OCI-M2 (cell line): ENCODE data around the gene ST3GAL6.

Source experiments
- DNase-seq: peaks from one replicate; lab custom pipeline; 2025; ENCODE audit not compliant: unreplicated experiment; lab: John Stamatoyannopoulos, UW

Gene ST3GAL6, protein sequence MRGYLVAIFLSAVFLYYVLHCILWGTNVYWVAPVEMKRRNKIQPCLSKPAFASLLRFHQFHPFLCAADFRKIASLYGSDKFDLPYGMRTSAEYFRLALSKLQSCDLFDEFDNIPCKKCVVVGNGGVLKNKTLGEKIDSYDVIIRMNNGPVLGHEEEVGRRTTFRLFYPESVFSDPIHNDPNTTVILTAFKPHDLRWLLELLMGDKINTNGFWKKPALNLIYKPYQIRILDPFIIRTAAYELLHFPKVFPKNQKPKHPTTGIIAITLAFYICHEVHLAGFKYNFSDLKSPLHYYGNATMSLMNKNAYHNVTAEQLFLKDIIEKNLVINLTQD

DNA sequence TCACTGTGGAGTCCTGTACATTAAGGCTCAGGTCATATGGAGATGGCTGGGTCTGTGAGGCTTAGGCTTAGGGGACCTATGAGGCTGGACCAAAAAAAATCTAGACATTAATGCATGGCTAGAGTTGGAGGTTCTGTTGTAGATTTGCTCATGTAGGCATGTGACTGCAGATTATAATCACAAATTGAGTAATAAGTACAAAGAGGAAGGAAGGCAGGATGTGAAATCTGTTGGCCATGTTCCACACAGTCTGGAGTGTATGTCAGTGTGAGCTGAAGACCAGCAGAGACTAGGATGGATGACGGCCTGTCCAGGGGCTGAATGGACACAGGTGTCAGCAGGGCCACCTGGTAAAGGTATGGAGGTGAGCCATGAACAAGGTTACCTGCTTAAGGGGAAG is at the start of gene ST3GAL6:
Gene ST3GAL6 (plus strand): TSS at position 265 of the 400 bp plus-strand sequence. CDS start 5,101 bp downstream, outside the sequence.
- DNase-seq, result no peak

DNA sequence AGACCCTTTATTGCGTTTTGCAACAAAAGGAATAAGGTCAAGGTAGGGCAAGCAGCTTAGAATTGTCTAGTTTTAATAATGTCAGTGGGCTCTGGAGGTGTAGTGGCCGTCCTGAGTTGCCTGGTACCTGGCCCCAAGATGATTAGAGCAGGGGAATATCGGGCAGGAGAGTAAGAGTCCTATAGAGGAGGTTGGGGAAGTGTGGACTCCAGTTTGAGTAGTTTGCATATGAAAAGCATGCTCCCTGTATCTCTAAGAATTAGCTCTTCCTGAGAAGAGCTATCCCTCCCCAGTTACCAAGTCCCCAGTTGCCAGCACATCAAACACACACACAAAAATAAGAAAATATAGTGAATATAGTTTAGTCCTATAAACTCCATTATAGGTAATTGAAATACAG is 49.2 kb upstream of the ST3GAL6 start:
- no peak for DNase-seq

DNA sequence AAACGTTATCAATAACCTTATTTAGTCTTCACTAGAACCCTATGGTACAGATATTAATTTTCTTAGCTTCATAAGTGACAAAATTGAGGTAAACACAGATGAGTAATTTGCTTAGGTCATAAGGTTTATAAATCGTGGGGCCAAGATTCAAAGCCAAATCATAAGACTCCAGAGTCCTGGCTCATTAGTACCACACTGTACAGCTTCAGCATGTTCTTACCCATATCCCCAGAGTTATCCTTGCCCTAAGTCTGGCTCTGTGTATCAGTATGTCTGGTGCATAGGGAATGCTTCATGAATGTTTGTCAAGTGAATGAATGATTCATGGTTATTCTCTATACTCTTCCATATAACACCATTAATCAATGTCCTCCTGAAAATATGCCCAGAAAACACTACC is 45.6 kb upstream of the ST3GAL6 start:
- no peak for DNase-seq

DNA sequence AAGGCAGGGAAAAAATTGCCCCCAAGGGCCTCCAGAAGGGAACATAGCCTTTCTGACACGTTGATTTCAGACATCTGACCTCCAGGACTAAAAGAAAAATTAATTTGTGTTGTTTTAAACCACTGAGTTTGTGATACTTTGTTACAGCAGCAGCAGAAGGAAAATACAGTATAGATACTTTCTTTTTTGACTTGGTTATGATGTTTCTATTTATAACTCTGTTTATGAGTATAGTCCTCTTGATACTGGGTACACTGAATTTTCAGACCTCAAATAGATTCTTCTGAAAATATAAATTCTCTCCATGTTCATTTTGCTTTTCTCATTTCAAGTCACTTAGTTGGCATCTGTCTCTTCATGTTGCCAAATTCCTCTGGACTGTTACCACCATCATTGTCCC is 44.4 kb upstream of the ST3GAL6 start:
- no peak for DNase-seq

DNA sequence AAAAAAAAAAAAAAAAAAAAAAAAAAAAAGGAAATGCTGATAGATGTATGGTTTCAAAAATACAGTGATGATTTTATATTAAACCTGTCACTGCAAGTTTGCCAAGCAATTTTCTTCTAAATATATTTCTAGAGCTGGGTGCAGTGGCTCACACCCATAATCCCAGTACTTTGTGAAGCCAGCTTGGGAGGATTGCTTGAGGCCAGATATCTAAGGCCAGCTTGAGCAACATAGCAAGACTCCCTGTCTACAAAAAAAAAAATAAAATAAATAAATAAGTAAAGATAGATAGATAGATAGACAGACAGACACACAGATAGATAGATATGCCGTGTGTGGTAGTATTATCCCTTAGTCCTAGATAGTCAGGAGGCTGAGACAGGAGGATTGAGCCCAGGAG is 41.4 kb upstream of the ST3GAL6 start:
- DNase-seq, result no peak

DNA sequence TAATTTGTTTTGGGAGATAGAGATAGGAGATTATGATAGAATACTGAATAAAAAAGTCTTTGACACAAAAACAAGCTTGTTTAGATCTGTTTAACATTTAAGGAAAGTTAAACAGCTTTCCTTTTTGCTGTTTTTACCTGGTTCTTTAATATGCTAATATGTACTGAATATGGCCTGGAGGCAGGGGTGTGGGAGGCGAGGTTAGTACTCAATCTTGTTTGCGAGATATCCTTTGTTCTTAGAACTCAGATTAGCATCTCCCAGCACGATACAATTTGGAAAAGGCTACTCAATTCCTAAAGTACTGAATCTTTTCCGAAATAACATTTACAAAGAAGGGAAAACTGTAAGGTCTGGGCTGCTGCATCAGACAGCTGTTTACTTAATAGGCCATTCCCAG is 40.8 kb upstream of the ST3GAL6 start:
- no peak for DNase-seq

DNA sequence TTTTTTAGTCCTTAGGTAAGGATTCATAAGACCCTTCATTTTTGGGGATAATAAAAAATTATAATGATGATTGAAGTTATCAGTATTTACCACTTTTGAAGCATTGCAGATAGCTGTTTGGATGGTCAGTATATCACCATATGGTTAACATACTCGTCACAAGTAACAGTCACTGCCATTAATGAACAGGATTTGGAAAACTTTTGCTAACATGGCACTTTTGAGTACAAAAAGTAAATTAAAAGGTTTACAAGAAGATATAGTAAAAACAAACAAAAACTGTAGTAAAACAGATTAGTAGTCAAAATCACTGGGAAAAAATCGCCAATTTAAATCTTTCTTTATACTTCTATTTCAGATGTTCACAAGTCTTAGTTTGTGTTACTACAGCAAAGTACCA is 37.8 kb upstream of the ST3GAL6 start:
- no peak for DNase-seq

DNA sequence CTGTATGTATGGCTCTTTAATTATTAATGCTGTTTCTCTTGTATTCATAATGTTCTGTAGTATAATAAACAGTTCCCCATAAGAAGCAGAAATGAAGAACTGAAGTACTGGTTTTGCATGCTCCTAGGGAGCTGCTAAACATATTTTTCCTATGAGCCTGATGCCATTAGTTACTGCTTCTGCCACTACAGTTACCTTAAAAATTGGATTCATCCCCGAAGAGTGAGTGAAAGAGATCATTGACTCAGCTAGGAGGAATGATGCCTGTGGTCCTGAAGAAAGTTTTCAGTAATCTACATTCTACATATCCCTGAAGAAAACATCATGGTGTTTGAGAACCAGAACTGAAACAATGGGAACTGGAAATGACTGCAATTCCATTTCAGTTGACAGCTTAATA is 37.1 kb upstream of the ST3GAL6 start:
- no peak for DNase-seq

DNA sequence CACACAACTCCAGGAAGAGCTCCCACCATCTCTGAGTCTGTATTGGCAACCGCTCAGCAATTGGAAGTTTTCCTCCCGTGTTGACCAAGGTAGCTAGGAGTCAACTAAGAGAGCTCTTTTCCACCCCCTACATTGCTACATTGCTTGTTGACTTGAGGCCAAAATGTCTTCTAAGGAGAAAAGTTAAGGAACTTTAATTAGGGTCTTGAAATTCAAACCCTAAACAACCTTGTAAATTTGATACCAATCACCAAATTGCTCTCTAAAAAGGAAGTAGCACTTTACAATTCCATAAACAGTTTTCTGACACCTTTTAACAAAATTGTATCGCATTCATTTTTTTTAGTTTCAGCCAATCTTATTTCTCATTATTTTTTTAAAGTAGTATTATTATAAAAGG is 35.5 kb upstream of the ST3GAL6 start:
- no peak for DNase-seq

DNA sequence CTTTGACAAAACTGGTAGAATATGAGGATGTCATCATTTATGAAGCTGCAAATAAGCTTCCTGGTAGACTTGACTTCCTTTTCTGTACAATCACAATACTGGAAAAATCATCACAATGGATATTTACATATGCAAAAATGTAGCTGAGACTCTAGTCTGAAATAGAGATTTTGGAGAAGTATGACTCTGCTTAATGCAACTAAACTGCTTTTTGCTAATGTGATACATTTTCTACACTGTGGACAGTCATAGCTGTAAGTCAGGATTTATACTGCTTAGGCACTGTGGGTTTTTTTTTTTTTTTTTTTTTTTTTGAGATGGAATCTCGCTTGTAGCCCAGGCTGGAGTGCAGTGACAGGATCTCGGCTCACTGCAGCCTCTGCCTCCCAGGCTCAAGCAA is 34.5 kb upstream of the ST3GAL6 start:
- no peak for DNase-seq

DNA sequence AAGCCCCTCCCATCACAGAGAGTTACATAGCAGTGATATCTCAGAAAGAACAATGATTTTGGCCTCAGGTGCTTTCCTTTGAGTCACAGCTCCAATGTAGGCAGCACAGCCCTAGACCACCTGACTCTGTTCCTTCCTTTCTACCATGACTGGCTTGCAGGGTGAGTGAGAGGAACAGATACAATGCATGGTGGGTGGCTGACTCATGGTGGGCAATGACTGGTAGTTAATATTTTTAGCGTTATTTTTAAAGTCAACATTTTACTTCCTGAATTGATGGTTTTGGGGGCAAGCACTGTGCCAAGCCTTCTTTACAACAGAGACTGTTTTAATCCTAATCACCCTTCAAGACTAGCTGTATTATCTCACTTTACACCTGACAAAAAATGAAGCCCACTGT is 32.8 kb upstream of the ST3GAL6 start:
- DNase-seq, result no peak

DNA sequence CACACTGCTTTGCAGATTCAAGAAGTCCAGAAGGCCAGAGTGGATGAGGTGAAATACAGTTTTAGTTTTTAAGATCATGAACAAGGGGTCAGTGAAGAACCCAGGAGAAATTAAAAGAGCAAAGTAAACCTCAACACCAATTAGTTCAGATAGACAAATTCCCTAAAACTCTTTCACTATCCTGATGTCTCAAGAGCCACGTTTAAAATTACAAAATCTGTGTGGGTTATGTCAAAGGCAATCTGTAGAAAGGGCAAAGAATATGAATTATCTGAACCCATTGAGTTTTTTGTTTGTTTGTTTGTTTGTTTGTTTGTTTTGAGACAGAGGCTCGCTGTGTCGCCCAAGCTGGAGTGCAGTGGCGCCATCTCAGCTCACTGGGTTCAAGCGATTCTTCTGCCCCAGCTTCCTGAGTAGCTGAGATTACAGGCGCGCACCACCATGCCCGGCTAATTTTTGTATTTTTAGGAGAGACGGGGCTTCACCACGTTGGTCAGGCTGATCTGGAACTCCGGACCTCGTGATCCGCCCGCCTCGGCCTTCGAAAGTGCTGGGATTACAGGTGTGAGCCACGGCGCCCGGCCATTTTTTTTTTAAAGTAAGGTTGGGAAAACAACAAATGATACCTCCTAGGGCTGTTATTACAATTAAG is 32.1 kb upstream of the ST3GAL6 start:
- no peak for DNase-seq

DNA sequence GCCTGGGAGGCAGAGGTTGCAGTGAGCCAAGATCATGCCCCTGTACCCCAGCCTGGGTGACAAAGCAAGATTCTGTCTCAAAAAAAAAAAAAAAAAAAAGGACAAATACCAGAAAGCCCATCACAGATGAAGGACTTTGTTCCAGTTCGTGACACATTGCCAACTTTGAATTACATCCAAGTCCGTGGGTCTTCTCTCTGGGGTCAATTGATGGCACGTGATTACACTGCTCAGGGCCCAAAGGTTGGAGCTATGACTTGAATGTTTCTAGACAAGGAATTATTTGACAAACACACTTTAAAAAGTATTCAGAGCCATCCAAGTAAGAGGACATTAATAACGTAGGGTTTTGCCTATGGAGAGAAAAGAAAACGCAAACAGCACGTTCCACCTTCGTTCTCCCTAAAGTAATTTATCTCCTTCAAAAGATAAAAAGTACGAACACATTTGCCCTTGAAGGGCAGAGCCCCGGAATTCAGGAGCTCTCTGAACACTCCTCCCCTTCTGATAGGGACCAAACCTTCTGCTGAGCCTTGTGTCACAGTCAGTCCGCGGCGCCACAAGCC is 31.3 kb upstream of the ST3GAL6 start:
- no peak for DNase-seq

DNA sequence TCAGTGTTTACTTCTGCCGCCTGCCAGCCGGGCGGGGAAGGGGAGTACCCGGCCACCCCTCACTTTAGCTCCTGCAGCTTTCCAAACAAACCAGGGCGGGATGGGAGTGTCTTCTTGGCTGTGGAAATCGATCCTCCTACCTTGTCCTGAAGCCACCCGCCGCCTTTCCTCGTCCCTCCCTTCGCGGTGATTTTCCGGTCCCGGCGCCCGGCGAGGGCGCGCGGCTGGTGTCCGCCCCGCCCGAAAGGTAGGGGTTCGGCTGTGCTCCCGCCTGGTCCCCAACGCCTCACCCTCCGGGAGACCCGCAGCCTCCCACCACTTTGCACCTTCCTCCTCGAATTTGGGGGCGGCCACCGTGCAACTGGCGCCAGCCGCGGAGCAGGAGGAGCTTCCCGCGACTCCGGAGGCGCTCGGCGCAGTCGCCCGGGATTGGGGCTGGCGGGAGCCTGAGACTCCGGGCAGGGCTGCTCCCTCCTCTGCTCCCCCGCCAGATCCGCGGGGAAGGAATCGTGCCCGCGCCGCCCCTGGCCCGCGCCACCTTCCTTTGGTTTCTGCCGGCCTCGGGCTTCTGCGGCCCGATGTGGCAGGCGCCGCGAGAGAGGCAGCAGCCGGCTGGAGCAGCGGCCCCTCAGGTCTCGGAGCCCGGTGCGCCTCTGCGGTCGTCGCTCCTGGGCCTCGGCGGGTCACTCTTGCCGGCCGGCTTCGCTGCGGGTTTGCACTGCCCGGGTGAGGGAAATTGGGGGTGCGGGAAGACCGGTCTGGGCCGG is 30.7 kb upstream of the ST3GAL6 start:
- DNase-seq, result no peak

DNA sequence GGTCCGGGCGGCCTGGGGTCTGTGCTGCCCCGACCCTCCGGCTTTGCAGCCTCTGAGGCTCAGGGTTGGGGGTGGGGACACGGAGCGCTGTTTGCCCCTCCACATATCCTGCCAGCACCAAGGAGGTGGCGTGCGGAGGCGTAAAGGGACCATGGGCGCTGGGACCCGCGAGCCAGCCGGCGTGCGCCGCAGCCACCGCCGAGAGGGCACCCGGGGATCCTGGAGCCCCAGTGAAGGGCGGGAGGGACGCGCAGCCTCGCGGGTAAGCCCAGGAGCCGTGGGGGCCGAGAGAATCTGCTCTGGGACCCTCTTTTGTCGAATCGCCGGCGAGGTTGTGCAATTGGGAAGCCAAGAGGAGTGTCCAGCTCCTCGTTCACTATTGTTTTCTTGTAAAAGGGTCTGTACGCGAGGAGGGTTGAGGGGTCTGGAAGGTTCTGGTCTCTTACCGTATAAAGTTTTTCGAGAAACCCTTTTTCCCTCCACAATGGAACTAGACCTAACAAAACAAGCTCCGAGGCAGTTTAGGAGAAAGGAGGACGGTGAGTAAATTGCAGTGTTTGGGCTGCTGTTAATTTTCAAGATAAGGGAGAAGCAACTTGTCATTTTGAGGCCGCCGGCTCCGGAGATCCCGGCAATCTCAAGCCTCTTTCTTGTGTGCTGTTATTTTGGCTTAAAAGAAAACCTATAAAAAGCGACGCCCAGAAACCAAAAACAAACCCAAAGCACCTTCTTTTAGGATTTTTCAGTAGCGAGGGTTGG is 29.9 kb upstream of the ST3GAL6 start:
- DNase-seq, result no peak

DNA sequence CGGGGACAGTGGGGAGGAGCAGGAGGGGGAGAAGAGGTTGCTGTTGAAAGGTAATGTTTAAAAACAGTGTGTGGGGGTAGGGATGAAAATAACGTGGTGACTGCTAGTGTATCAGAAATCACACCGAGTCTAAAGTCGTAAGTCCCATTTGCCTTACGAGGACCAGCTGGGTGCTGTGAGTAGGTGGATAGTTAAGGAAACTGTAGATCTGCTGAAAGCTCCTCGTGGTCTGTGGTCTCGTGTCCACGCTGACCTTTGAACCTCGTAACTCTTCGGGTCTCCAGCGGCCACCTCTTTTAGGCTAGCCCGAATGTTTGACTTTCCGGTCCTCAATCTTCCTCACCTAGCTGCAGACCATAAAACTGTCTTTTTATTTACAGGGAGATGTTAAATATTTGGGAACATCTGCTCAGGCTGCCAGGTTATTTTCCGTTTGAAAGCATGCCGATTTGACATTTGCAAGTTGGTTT is 29.3 kb upstream of the ST3GAL6 start:
- DNase-seq, result no peak

DNA sequence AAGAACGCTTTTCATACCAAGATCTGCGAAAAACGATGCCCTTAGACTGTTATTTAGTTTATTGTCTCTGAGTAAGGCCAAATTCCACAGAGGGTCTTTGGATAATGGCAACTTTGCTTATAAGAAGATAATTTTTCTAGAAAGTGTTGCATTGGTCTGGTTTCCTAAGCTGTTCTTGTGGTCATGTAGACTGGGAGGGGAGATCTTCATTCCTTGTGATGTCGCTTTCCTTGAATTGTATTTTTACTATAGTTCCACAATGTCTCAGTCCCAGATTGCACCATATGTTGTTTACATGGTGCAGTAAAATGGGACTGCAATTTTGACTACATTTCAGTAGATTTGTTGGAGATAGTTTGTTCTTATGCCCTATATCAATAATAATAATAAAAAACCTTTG is 28.8 kb upstream of the ST3GAL6 start:
- no peak for DNase-seq

DNA sequence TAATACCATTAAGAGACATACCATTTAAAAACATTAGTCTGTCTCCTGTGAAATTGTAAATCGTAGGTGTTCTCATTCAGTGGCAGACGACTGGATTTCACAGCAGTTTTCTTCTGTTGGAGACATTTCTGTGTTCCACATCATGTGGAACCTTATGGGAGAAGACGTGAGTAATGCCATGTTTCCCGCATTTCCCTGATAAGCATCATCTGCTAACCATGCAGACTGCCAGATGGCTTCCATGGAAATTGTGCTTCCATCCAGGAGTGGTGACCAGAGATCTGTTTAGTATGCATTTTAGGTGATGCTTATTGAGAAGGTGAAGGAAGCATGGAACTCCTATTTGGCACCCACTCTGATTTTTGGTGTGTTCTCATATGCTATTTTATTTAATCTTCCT is 28.4 kb upstream of the ST3GAL6 start:
- no peak for DNase-seq

DNA sequence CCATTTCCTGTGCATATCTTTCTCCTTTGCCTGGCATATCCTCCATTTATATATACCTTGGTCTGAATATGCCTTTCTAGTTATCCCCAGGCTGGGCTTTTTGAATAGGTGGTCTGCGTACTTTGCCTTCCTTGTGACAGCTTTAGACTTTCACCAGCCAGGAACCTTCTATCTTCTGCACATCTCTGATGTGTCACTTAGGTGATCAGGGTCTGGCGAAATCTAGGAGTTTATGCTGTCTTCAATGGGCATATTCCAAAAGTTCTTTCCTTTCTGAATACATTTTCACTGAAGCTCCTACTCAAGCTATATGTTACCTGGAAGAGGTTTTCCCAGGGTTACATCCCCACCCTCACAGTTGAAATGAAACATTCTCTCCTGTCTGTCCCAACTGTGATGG is 27.8 kb upstream of the ST3GAL6 start:
- no peak for DNase-seq

DNA sequence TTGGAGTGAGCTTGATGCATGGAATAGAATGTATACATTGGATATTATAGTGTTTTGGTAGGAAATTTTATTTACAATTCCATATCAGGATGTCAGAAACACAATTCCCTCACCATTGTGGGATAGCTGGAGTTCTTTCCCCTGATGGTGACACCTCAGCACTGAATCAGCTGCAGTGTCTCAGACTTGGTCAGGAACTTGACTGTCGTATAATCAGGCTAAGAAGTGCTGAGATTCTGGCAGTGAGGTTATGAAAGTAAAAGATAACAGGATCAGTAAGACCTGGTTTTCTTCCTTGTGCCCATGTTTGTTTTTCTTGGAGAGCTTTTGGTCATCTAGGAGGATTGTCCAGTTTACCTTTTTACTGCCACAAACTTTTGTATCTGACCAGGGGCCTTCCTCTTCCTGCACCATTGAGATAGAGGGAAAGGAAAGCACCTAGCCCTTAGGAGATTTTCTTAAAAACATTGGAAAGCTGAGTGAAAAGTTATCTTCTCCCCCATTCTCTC is 27.3 kb upstream of the ST3GAL6 start:
- DNase-seq, result no peak

DNA sequence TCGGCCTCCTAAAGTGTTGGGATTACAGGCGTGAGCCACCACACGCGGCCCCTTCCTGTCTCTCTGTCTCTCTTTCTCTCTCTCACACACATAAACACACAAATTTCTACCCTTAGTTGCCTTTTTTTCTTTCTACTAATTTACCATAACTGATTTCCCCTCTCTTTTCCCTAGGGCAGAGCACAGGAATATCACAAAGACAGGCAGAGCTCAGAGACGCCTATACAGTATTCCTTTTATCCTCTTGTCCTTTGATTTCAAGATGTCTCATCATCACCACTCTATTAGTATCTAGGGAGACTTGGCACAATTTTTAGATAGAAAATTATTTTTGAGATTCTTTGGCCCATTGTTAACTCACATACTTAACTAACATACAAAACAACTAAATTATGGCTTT is 25.8 kb upstream of the ST3GAL6 start:
- no peak for DNase-seq
